LNCaP clone FGC (cell line): Measurements from ENCODE around the gene FAM98A.

Experiments
- DNase-seq: peaks from one replicate; pipeline ENCODE4 v3.0.0-alpha.2; 2011; ENCODE audit warnings: low read depth
- H3K4me3 ChIP-seq: 2 replicates; pipeline ENCODE4 v1.5.1; 2011; ENCODE audit warnings: mild to moderate bottlenecking, low read depth, low read length, control low read depth
- CTCF ChIP-seq: IDR thresholded peaks from 2 replicates; pipeline ENCODE4 v1.5.1; 2012; ENCODE audit warnings: mild to moderate bottlenecking; ENCODE audit not compliant: control insufficient read depth, insufficient read depth; ENCODE audit errors: extremely low read depth

FAM98A gene

GRCh38 chr2:33599175-33599942 is at the start of gene FAM98A:
FAM98A (minus strand) TSS chr2:33599299; CDS start chr2:33599221, 78 bp downstream.
- peak; percentile 89 for DNase-seq
- TF ChIP-seq CTCF = peak; percentile 16; the same call in 1 of the 2 replicates

GRCh38 chr2:33645861-33646260 is 46.8 kb upstream of the FAM98A start:
- no peak for DNase-seq
- TF ChIP-seq CTCF = no peak
- no peak overlapping the region for H3K4me3 ChIP-seq

More at GRCh38 chr2:33599175-33599942, at the start of gene FAM98A:
- H3K4me3 ChIP-seq = peak within 1 kb of the TSS; percentile 99

GRCh38 chr2:33644215-33644614 is 45.1 kb upstream of the FAM98A start:
- no peak for TF ChIP-seq CTCF
- no peak overlapping the region for H3K4me3 ChIP-seq
- no peak for DNase-seq

GRCh38 chr2:33636001-33636400 is 36.9 kb upstream of the FAM98A start:
- no peak overlapping the region for H3K4me3 ChIP-seq
- no peak for DNase-seq
- no peak for TF ChIP-seq CTCF

- H3K4me3 ChIP-seq = no peak overlapping the region
- TF ChIP-seq CTCF = no peak
- no peak for DNase-seq
Measured at GRCh38 chr2:33634261-33634910, 35.3 kb upstream of the FAM98A start.

- peak; percentile 44 for DNase-seq
- TF ChIP-seq CTCF = no peak
- H3K4me3 ChIP-seq = no peak overlapping the region
Measured at GRCh38 chr2:33633315-33633714, 34.2 kb upstream of the FAM98A start.
